OCI-LY1 (cell line): ENCODE data around the gene DOCK10.

Experiments used
- H2AFZ ChIP-seq: fragments of 200-600 bp; sonication (generic), shearing (Covaris generic); 2 replicates; pipeline ENCODE4 v1.6.0; 2014; ENCODE audit warnings: antibody characterized with exemption, mild to moderate bottlenecking, low read length
- H3F3A ChIP-seq: fragments of 200-600 bp; sonication (generic), shearing (Covaris generic); 2 replicates; pipeline ENCODE4 v1.6.0; 2014; ENCODE audit warnings: mild to moderate bottlenecking, antibody characterized with exemption, low read length, moderate library complexity; ENCODE audit not compliant: insufficient read depth
- H3K27ac ChIP-seq: fragments of 200-600 bp; sonication (generic); 2 replicates; pipeline ENCODE4 v1.5.1; 2014; ENCODE audit warnings: low read length, mixed run types, mild to moderate bottlenecking, low read depth; ENCODE audit not compliant: poor library complexity, severe bottlenecking
- H3K27me3 ChIP-seq: fragments of 200-600 bp; sonication (generic); 2 replicates; pipeline ENCODE4 v1.6.0; 2014; ENCODE audit warnings: antibody characterized with exemption, mild to moderate bottlenecking, low read length, moderate library complexity; ENCODE audit not compliant: insufficient read depth
- H3K36me3 ChIP-seq: fragments of 200-600 bp; sonication (generic); 2 replicates; pipeline ENCODE4 v1.6.1; 2014; ENCODE audit warnings: mild to moderate bottlenecking, antibody characterized with exemption, low read length, moderate library complexity, mixed read lengths; ENCODE audit not compliant: insufficient read depth
- H3K4me1 ChIP-seq: fragments of 200-600 bp; sonication (generic); 2 replicates; pipeline ENCODE4 v1.5.1; 2014; ENCODE audit warnings: mild to moderate bottlenecking, low read length, moderate library complexity; ENCODE audit not compliant: insufficient read depth, severe bottlenecking
- H3K4me2 ChIP-seq: fragments of 200-600 bp; sonication (generic), shearing (Covaris generic); 2 replicates; pipeline ENCODE4 v1.6.1; 2014; ENCODE audit warnings: low read length
- H3K4me3 ChIP-seq: fragments of 200-600 bp; sonication (generic); 2 replicates; pipeline ENCODE4 v1.5.1; 2014; ENCODE audit warnings: low read length, low read depth, mild to moderate bottlenecking, mixed read lengths; ENCODE audit not compliant: poor library complexity, severe bottlenecking
- H3K79me2 ChIP-seq: fragments of 200-600 bp; shearing (Covaris generic); 2 replicates; pipeline ENCODE4 v1.6.1; 2016; ENCODE audit warnings: mixed run types, low read length, mixed read lengths; ENCODE audit not compliant: insufficient read depth
- H3K9ac ChIP-seq: fragments of 200-600 bp; sonication (generic), shearing (Covaris generic); 2 replicates; pipeline ENCODE4 v1.6.1; 2014; ENCODE audit warnings: mild to moderate bottlenecking, low read length, mixed read lengths
- H3K9me2 ChIP-seq: fragments of 200-600 bp; sonication (generic), shearing (Covaris generic); 2 replicates; pipeline ENCODE4 v1.6.1; 2014; ENCODE audit warnings: low read depth, mild to moderate bottlenecking, low read length, mixed read lengths
- H3K9me3 ChIP-seq: fragments of 200-600 bp; shearing (Covaris generic); 2 replicates; pipeline ENCODE4 v1.6.1; 2014; ENCODE audit warnings: low read length, mixed read lengths
- H4K20me1 ChIP-seq: fragments of 200-600 bp; sonication (generic), shearing (Covaris generic); 2 replicates; pipeline ENCODE4 v1.6.0; 2016; ENCODE audit warnings: mild to moderate bottlenecking, low read length; ENCODE audit not compliant: insufficient read depth
- EZH2 ChIP-seq: fragments of 200-600 bp; sonication (generic), shearing (Covaris generic); IDR thresholded peaks from 2 replicates; pipeline ENCODE4 v1.8.0; 2017; ENCODE audit warnings: borderline replicate concordance, mixed run types, mild to moderate bottlenecking, antibody characterized with exemption, low read length, moderate library complexity, mixed read lengths
- TF ChIP-seq, protein P1 (sequence below): fragments of 200-600 bp; sonication (generic), shearing (Covaris generic); IDR thresholded peaks from 2 replicates; pipeline ENCODE4 v1.5.1; 2017; ENCODE audit warnings: mild to moderate bottlenecking, antibody characterized with exemption, low read length, moderate library complexity, mixed read lengths

DOCK10 gene

GRCh38 chr2:224722250-224722649 lies 320.0 kb downstream of the DOCK10 start:
- no peak overlapping the region for H3K4me3 ChIP-seq
- H3K79me2 ChIP-seq: no peaks in the 10 kb centered on the region
- H3K9ac ChIP-seq: no peak overlapping the region
- peaks cover 11% of the 10 kb centered on the region for H3K4me1 ChIP-seq
- no peaks in the 10 kb centered on the region for H3K27me3 ChIP-seq
- no peak for TF ChIP-seq EZH2
- TF ChIP-seq, protein P1, sequence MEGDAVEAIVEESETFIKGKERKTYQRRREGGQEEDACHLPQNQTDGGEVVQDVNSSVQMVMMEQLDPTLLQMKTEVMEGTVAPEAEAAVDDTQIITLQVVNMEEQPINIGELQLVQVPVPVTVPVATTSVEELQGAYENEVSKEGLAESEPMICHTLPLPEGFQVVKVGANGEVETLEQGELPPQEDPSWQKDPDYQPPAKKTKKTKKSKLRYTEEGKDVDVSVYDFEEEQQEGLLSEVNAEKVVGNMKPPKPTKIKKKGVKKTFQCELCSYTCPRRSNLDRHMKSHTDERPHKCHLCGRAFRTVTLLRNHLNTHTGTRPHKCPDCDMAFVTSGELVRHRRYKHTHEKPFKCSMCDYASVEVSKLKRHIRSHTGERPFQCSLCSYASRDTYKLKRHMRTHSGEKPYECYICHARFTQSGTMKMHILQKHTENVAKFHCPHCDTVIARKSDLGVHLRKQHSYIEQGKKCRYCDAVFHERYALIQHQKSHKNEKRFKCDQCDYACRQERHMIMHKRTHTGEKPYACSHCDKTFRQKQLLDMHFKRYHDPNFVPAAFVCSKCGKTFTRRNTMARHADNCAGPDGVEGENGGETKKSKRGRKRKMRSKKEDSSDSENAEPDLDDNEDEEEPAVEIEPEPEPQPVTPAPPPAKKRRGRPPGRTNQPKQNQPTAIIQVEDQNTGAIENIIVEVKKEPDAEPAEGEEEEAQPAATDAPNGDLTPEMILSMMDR: no peak
- no peaks in the 10 kb centered on the region for H3K9me2 ChIP-seq
- no peaks in the 10 kb centered on the region for H3F3A ChIP-seq
- H3K4me2 ChIP-seq: no peak overlapping the region
- H2AFZ ChIP-seq: no peak overlapping the region
- H3K9me3 ChIP-seq: 0 out of 2 replicates have a peak, but pooled peaks cover 3% of the 10 kb centered on the region
- H3K27ac ChIP-seq: no peak overlapping the region
- no peaks in the 10 kb centered on the region for H3K36me3 ChIP-seq
- H4K20me1 ChIP-seq: no peaks in the 10 kb centered on the region

- Histone ChIP-seq H2AFZ (no peak overlapping the region), H3K4me2 (no peak overlapping the region), H3K9ac (no peak overlapping the region), H3K9me3 (0 out of 2 replicates have a peak, but pooled peaks cover 3% of the 10 kb centered on the region), H3K36me3 (no peaks in the 10 kb centered on the region), H3F3A (no peaks in the 10 kb centered on the region), H3K27ac (no peak overlapping the region), H3K27me3 (no peaks in the 10 kb centered on the region), H3K4me1 (no peaks in the 10 kb centered on the region), H3K79me2 (no peaks in the 10 kb centered on the region), H3K4me3 (no peak overlapping the region), H3K9me2 (no peaks in the 10 kb centered on the region), H4K20me1 (no peaks in the 10 kb centered on the region)
- TF ChIP-seq EZH2: no peak
- TF ChIP-seq, protein P1: no peak
Observed at GRCh38 chr2:224716921-224717320, 325.3 kb downstream of the DOCK10 start.

DNA sequence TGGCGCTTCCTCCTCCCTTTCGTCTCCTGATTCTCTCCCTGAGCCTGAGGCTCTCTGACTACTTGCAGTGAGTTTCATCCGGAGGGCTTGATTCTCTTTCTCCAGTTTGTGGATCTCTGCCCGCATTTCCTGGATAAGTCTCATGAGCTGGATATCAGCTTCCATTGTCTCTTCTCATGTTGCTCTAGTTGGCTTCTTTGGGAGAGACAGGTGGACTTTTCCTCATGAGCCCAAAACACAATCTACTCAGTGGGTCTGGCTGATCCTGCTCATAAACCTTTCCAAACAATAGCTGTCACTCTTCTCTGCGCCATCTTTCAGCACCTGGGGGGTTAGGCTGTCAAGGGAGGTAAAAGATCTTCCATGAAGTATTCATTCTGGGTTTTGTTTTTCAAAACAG lies 326.1 kb downstream of the DOCK10 start, which contains the start of gene CCDC195:
CCDC195 (minus strand) TSS at position 165 of the 400 bp plus-strand sequence; CDS start at position 165, 0 bp downstream.
- no peaks in the 10 kb centered on the region for H3K9me2 ChIP-seq
- no peak for TF ChIP-seq EZH2
- TF ChIP-seq, protein P1: no peak
- H3K27me3 ChIP-seq: no peaks in the 10 kb centered on the region
- no peak within 1 kb of the TSS for H3K4me2 ChIP-seq
- no peak within 1 kb of the TSS for H3K27ac ChIP-seq
- H2AFZ ChIP-seq: no peak within 1 kb of the TSS
- H3K9ac ChIP-seq: no peak within 1 kb of the TSS
- no peak within 1 kb of the TSS for H3K4me3 ChIP-seq
- no peaks in the 10 kb centered on the region for H3F3A ChIP-seq
- no peaks in the 10 kb centered on the region for H4K20me1 ChIP-seq
- no peaks in the 10 kb centered on the region for H3K36me3 ChIP-seq
- H3K9me3 ChIP-seq: 0 out of 2 replicates have a peak, but pooled peaks cover 3% of the 10 kb centered on the region
- no peaks in the 10 kb centered on the region for H3K79me2 ChIP-seq
- no peaks in the 10 kb centered on the region for H3K4me1 ChIP-seq
